ENCODE results near the gene VPS29.

GRCh38 chr12:110516995-110517394 is 15.1 kb upstream of the VPS29 start:
- TF ChIP-seq YY1 (IDR thresholded peaks at IDR 0.05; ENCODE audit: low read depth) (no peak), USF1 (IDR thresholded peaks at IDR 0.05) (no peak), EGR1 (IDR thresholded peaks at IDR 0.05) (no peak)

Measured in Ishikawa (cell line).